Gastrocnemius medialis (tissue), 4 donors: ENCODE results near the gene RNF151.

ENCODE experiments used
- CTCF ChIP-seq, 5 experiments: fragments of 450-650 bp in 3 of 5; fragments of 200-600 bp in 2 of 5; sonication (generic) in 2 of 5; IDR thresholded peaks in 4 of 5; conservative IDR thresholded peaks in 1 of 5; 1 replicate in 4 of 5; 2 replicates in 1 of 5; pipeline ENCODE4 v1.5.1; 2016 to 2019; ENCODE audit warnings: antibody characterized with exemption in 5 of 5, mild to moderate bottlenecking in 3 of 5, moderate library complexity in 3 of 5
- POLR2A ChIP-seq, 2 donors: fragments of 450-650 bp; IDR thresholded peaks; one replicate each; pipeline ENCODE4 v1.6.1; 2017; ENCODE audit warnings: antibody characterized with exemption in 2 of 2, mild to moderate bottlenecking in 2 of 2, moderate library complexity in 2 of 2

DNA sequence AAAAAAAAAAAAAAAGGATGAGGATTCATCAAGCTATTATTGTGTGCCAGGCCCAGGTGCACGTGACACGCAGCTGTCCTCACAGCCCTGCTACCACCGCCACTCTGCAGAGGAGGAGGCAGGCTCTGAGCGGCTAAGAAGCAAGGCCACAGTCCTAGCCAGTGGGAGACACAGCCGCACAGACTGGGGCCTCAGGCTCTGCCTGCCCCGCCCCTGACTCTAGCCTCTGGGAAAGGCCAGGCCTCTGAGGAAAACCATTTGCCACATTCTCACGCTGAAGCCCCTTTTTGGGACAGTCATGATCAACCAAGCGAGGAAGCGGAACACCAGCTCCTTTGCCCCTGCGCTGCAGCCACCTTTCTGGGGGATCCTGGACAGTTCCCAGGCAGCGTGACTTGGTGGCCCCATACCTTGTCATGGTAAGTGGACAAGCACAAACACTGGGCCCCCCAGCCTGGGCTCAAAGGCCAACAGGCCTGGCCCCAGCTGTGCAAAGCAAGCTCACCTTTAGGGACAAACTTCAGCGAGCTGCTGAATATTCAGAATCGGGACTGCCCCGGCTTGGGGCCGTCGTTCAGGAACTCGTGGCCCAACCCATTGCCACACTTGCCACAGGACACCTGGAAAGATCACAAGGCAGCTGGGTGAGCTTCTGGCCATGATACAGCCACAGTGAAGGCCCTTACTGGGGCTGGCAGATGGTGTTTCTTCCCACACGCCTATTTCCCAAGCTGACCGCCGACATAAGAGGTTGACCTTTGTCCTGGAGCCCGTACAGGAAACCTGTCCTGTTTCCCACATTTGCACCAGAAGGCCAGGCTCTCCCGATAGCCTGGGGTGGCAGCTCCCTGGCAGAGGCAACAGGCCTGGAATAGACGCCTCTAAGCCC lies 26.1 kb upstream of the RNF151 start:
- TF ChIP-seq CTCF (IDR thresholded peaks at IDR 0.05 in 4 of 5, conservative IDR thresholded peaks at IDR 0.05 in 1 of 5) (no peak), POLR2A (IDR thresholded peaks at IDR 0.05) (peak in 1 of 2 donors; percentile 26)
